ENCODE measurements around the gene PAM.
"Not testable (repeated sequence)": the region's sequence is repeated elsewhere in the genome, so short reads cannot be mapped to it uniquely, and the experiment has no call there.

The PAM gene

DNA sequence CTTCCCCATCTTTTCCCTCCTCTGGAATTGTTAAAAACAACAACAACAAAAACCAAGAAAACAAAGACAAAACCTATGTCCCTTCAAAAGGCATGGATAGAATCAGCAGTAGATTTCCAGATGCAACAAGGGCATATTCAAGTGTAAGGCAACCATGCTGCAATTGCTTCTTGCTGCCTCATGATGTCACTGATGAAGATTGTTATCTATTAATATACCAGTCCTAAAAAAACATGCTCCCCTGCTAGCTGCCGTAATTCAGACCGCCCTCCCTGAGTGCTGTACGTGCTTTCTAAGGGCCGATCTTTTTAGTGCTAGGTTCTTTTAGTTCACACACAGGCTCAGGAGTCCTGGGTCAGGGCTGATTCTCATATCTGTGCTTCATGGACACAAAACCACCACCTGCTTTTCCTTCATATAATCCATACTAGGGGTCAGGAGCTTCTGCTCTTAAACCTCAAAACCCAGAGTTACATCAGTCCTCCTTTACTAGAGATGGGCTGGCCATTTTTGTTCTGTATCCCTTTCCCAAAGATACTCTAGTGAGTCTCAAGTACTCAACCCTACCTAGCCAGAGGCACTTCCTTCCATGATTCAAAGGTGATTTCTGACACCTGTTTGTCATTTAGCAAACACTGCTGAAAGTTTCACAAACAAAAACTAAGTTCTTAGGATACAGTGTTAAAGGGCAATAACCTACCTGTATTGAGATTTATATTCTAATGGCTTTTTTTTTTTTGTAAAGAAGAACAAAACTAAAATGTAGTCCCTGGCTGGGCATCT lies 282.8 kb downstream of the PAM start:
- TF ChIP-seq, protein P1, sequence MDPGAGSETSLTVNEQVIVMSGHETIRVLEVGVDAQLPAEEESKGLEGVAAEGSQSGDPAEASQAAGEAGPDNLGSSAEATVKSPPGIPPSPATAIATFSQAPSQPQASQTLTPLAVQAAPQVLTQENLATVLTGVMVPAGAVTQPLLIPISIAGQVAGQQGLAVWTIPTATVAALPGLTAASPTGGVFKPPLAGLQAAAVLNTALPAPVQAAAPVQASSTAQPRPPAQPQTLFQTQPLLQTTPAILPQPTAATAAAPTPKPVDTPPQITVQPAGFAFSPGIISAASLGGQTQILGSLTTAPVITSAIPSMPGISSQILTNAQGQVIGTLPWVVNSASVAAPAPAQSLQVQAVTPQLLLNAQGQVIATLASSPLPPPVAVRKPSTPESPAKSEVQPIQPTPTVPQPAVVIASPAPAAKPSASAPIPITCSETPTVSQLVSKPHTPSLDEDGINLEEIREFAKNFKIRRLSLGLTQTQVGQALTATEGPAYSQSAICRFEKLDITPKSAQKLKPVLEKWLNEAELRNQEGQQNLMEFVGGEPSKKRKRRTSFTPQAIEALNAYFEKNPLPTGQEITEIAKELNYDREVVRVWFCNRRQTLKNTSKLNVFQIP (CRISPR knock-in tag; IDR thresholded peaks at IDR 0.05; ENCODE audit: borderline replicate concordance, low read depth) = no peak
- TF ChIP-seq TOX (CRISPR knock-in tag; IDR thresholded peaks at IDR 0.05; ENCODE audit: borderline replicate concordance) (no peak), CSDC2 (CRISPR knock-in tag; IDR thresholded peaks at IDR 0.05) (no peak), SNAI2 (CRISPR knock-in tag; IDR thresholded peaks at IDR 0.05) (no peak), ISL1 (CRISPR knock-in tag; IDR thresholded peaks at IDR 0.05) (no peak), ZFP3 (CRISPR knock-in tag; IDR thresholded peaks at IDR 0.05) (no peak), RARB (CRISPR knock-in tag; IDR thresholded peaks at IDR 0.05) (no peak)
- TF ChIP-seq, protein P2, sequence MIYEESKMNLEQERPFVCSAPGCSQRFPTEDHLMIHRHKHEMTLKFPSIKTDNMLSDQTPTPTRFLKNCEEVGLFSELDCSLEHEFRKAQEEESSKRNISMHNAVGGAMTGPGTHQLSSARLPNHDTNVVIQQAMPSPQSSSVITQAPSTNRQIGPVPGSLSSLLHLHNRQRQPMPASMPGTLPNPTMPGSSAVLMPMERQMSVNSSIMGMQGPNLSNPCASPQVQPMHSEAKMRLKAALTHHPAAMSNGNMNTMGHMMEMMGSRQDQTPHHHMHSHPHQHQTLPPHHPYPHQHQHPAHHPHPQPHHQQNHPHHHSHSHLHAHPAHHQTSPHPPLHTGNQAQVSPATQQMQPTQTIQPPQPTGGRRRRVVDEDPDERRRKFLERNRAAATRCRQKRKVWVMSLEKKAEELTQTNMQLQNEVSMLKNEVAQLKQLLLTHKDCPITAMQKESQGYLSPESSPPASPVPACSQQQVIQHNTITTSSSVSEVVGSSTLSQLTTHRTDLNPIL (CRISPR knock-in tag; IDR thresholded peaks at IDR 0.05; ENCODE audit: low read depth) = no peak
- TF ChIP-seq, protein P3, sequence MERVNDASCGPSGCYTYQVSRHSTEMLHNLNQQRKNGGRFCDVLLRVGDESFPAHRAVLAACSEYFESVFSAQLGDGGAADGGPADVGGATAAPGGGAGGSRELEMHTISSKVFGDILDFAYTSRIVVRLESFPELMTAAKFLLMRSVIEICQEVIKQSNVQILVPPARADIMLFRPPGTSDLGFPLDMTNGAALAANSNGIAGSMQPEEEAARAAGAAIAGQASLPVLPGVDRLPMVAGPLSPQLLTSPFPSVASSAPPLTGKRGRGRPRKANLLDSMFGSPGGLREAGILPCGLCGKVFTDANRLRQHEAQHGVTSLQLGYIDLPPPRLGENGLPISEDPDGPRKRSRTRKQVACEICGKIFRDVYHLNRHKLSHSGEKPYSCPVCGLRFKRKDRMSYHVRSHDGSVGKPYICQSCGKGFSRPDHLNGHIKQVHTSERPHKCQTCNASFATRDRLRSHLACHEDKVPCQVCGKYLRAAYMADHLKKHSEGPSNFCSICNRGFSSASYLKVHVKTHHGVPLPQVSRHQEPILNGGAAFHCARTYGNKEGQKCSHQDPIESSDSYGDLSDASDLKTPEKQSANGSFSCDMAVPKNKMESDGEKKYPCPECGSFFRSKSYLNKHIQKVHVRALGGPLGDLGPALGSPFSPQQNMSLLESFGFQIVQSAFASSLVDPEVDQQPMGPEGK (CRISPR knock-in tag; IDR thresholded peaks at IDR 0.05; ENCODE audit: borderline replicate concordance) = no peak
- peak; percentile 4; the same call in 1 of the 3 replicates for ATAC-seq

DNA sequence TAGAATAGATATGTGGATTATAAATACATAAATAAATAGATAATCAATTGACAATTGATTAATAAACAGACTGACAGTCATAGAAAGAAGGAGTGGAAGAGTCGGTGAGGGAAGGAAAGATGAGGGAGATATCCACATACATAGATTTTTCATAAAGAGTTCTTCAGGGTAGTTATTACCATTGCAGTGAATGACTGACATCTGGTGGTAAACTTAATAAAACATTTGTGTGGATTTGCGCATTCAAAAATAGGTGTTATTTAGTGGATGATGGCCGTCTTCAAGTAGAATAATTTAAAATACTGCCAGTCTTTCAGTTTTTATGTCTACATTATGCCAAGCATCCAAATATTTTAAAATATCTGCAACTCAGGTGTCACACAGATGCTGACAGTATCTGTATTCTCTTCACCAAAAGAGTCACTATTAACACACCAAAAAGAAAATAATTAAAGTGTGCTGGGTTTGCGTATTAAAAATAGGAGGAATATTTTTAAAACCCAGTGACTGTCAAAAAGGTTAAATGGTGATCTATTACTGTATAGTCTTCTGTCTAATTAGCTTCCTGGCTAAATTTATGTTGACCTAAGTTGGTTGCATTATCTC lies 286.1 kb downstream of the PAM start:
- ATAC-seq = peak; percentile 74
- TF ChIP-seq BACH2 (CRISPR knock-in tag; IDR thresholded peaks at IDR 0.05; ENCODE audit: borderline replicate concordance) = no peak
- no peak for TF ChIP-seq OSR1 (CRISPR knock-in tag; IDR thresholded peaks at IDR 0.05)
- TF ChIP-seq ZNF70 (CRISPR knock-in tag; IDR thresholded peaks at IDR 0.05) = no peak
- TF ChIP-seq TOX (CRISPR knock-in tag; IDR thresholded peaks at IDR 0.05; ENCODE audit: borderline replicate concordance) = no peak
- TF ChIP-seq, protein P2 (CRISPR knock-in tag; IDR thresholded peaks at IDR 0.05; ENCODE audit: low read depth) = no peak
- TF ChIP-seq ARNTL (CRISPR knock-in tag; IDR thresholded peaks at IDR 0.05; ENCODE audit: borderline replicate concordance, low read depth) = no peak
- TF ChIP-seq, protein P1 (CRISPR knock-in tag; IDR thresholded peaks at IDR 0.05; ENCODE audit: borderline replicate concordance, low read depth) = no peak
- no peak for TF ChIP-seq TCF4 (CRISPR knock-in tag; IDR thresholded peaks at IDR 0.05; ENCODE audit: borderline replicate concordance)
- no peak for TF ChIP-seq ISL1 (CRISPR knock-in tag; IDR thresholded peaks at IDR 0.05)
- no peak for TF ChIP-seq ZNF565 (CRISPR knock-in tag; conservative IDR thresholded peaks at IDR 0.05; ENCODE audit: low read depth)
- no peak for TF ChIP-seq ZFP30 (CRISPR knock-in tag; IDR thresholded peaks at IDR 0.05)
- no peak for TF ChIP-seq CSDC2 (CRISPR knock-in tag; IDR thresholded peaks at IDR 0.05)
- TF ChIP-seq ZNF8 (CRISPR knock-in tag; IDR thresholded peaks at IDR 0.05) = no peak
- no peak for TF ChIP-seq PPARA (CRISPR knock-in tag; IDR thresholded peaks at IDR 0.05; ENCODE audit: borderline replicate concordance)
- no peak for TF ChIP-seq SNAI2 (CRISPR knock-in tag; IDR thresholded peaks at IDR 0.05)
- no peak for TF ChIP-seq GLIS3 (CRISPR knock-in tag; IDR thresholded peaks at IDR 0.05)
- TF ChIP-seq, protein P4, sequence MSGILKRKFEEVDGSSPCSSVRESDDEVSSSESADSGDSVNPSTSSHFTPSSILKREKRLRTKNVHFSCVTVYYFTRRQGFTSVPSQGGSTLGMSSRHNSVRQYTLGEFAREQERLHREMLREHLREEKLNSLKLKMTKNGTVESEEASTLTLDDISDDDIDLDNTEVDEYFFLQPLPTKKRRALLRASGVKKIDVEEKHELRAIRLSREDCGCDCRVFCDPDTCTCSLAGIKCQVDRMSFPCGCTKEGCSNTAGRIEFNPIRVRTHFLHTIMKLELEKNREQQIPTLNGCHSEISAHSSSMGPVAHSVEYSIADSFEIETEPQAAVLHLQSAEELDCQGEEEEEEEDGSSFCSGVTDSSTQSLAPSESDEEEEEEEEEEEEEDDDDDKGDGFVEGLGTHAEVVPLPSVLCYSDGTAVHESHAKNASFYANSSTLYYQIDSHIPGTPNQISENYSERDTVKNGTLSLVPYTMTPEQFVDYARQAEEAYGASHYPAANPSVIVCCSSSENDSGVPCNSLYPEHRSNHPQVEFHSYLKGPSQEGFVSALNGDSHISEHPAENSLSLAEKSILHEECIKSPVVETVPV (CRISPR knock-in tag; IDR thresholded peaks at IDR 0.05) = no peak

DNA sequence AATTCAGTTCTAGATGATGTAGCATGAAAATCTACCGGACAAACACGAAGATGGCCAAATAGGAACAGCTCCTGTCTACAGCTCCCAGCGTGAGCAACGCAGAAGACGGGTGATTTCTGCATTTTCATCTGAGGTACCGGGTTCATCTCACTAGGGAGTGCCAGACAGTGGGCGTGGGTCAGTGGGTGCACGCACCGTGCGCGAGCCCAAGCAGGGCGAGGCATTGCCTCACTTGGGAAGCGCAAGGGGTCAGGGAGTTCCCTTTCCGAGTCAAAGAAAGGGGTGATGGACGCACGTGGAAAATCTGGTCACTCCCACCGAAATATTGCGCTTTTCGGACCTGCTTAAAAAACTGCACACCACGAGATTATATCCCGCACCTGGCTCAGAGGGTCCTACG lies 291.6 kb downstream of the PAM start:
- ATAC-seq = not testable (repeated sequence)

Measured in SK-N-SH treated with all-trans-retinoic acid at 6 μM for 48 hours (cell line).